Activated CD4-positive, alpha-beta T cell treated with anti-CD3 and anti-CD28 coated beads, Interleukin-2, amount 50 U/mL, for 24 hours (primary cell): Measurements from ENCODE around the gene CAPN10.

Source experiments
- DNase-seq, 2 donors: peaks; one replicate each; pipeline ENCODE4 v3.0.0-alpha.2; 2020; ENCODE audit warnings: low read depth in 1 of 2, low spot score in 1 of 2

CAPN10 gene

DNA sequence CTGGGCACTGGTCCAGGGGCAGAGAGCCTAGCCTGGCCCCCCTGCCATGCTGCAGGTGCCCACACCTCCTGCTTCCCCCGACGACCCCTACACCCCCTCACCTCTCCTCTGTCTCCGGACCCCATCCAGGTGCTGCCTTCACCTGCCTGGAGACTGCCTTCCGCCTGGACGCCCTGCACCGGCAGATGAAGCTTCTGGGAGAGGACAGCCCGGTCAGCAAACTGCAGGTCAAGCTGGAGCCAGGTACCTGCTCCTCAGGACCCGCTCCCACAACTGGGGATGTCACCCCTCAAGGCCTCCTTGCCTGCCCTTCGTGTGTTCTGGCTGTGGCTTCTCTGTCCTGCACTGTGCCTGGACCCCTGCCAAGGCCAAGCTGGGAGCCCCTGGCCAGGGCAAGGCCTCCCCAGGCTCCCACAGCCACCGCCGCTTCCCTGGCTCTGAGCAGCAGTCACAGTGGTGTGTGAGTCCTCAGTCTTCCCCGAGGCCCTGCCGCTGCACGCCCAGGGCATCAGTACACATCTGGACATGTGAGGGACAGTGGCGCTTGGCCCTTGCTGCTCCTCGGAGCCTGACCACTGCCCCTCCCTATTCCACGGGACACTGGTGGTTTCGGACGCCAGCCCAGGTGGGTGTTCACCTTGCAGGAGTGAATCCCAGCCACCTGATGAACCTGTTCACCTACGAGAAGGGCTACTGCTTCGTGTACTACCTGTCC is 12.0 kb upstream of the CAPN10 start:
- DNase-seq, result no peak

DNA sequence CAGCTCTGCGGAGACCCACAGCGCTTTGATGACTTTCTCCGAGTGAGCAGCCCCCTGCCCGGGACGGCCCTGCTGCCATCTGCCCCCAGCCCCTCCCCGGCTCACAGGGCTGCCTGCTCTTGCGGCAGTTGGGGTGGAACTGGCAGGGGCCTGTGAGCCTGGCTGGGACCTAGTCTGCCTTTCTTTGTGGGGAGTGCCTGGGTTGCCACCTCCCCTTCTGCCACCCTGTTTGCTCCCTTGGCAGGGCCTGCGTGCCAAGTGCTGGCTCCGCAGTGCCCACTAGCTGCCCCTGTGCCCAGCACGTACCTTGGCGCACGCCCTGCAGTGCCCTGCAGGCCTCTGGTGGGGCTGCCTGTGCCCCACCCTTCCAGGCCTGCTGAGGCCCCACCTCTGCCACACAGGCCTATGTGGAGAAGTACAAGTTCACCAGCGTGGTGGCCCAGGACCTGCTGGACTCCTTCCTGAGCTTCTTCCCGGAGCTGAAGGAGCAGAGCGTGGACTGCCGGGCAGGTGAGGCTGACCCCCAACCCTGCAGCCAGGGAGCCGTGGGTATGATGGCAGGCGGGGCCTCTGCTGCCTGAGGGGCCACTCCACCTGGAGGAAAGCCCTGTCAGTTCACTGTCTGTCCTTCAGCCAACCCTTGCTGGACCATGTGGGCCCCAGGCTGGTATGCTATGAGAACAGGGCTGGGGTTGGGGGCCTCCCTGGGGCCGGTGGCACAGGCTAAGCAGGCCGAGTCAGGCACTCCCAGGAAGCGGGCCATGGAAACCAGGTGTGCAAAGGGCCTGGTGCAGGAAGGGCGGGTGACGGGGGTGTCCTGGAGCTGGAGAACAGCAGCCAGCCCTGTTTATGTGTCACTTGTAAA is 11.2 kb upstream of the CAPN10 start:
- DNase-seq, result no peak

DNA sequence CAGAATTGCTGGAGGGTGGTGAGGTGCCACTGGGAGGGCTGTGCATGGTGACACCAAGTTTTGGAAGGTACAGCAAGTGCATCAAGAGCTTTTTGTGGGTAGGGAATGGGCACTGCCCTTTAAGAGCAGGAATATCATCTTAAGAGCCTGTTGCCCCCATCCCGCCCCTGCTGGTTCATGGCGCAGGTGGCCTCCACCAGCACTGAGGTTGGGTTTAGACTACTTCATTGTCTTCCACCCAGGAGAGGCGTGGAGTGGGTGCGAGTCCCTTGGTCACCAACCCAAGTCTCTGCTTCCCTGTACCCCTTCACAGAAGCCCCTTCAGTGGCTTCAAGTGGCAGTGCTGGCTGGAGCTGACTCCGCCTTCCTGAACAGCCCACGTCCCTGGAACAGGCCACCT is 10.5 kb upstream of the CAPN10 start:
- DNase-seq, result no peak

DNA sequence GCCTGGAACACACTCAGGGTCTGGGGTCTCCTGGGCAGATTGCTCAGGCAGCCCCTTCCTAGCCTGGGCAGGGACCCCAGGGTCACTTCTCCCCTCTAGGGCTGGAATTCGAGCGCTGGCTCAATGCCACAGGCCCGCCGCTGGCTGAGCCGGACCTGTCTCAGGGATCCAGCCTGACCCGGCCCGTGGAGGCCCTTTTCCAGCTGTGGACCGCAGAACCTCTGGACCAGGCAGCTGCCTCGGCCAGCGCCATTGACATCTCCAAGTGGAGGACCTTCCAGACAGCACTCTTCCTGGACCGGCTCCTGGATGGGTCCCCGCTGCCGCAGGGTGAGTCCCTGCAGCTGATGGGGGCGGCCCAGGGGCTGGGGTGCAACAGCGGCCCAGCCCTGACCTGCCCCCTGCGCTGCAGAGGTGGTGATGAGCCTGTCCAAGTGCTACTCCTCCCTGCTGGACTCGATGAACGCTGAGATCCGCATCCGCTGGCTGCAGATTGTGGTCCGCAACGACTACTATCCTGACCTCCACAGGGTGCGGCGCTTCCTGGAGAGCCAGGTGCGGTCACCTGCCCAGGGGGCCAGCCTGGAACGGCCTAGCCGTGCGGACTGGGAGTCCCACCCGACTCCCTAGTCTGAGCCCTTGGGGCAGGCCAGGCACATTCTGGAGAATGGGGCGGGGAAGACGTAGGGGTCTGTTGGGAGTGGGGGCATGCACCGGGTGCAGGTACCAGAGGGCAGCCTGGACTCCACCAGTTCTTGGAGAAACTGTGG is 9.9 kb upstream of the CAPN10 start:
- DNase-seq, result no peak

DNA sequence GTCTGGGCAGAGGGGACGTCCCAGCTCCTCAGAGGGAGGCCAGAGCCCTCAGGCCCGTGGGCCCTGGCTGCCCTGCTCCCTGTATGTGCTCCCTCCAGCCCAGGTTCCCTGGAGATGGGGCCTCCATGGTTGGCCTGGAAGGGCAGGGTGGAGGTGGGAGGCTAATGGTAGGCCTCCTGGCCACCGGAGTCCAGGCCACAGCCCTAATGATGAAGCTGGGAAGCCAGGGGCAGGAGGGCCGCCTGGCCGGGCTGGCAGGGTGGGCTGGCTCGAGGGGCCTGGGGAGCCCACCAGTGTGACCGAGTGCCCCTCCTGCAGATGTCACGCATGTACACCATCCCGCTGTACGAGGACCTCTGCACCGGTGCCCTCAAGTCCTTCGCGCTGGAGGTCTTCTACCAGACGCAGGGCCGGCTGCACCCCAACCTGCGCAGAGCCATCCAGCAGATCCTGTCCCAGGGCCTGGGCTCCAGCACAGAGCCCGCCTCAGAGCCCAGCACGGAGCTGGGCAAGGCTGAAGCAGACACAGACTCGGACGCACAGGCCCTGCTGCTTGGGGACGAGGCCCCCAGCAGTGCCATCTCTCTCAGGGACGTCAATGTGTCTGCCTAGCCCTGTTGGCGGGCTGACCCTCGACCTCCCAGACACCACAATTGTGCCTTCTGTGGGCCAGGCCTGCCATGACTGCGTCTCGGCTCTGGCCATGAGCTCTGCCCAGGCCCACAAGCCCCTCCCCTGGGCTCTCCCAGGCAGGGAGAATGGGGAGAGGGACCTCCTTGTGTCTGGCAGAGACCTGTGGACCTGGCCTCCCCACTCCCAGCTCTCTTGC is 9.0 kb upstream of the CAPN10 start:
- no peak for DNase-seq

DNA sequence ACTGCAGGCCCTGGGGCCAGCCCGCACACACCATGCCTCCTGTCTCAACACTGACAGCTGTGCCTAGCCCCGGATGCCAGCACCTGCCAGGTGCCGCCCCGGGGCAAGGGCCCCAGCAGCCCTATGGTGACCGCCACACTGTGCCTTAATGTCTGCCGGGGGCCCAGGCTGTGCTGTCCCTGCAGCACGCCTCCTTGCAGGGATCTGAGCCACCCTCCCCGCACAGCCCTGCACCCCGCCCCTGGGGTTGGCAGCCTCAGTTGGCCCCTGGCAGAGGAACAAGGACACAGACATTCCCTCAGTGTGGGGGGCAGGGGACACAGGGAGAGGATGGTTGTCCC is 8.5 kb upstream of the CAPN10 start:
- DNase-seq, result no peak

DNA sequence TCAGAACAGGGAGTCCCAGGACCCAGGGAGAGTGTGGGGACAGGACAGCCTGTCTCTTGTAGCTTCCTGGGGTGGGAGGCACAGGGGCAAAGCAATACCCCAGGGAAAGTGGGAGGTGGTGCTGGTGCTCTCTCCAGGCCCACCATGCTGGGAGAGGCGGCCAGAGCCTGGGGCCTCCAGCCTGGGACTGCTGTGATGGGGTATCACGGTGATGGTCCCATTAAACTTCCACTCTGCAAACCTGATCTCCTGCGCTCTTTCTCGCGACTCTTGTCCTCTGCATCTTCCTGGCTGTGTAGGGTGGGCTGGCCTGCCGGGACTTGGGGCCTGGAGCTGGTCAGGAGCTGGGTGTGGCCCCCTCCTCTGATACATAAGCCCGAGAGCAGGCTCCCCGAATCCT is 8.0 kb upstream of the CAPN10 start:
- DNase-seq, result no peak

DNA sequence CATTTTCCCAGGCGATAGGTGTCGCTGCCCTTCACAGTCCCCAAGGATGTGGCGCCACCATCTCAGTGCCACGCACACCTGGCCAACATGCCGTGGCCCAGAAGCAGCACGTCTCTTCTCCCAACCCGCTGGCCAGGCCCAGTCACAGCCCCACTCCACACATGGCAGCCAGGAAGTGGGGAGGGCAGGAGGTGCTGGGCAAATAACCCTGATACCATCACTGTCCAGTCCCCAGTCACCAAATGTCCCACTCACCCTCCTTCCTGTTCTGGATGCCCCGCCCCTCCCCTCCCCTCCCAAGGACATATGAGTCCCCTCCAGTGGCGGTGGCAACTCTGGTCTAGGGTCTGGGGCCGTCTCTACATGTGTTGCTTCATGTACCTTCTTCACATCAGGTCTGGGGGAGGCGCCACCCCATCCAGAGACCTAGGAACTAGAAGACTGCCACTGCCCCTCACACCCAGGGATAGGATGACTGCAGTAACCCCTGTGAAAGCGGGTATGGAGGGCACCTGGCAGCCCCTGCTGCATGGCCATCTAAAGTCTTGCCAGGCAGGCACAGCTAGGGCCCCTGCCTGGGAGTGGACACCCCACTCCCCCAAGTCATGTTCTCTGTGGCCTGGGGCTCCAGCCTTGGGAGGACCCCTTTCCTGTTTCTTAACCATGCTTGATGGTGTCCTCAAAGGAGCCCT is 7.3 kb upstream of the CAPN10 start:
- DNase-seq, result no peak

DNA sequence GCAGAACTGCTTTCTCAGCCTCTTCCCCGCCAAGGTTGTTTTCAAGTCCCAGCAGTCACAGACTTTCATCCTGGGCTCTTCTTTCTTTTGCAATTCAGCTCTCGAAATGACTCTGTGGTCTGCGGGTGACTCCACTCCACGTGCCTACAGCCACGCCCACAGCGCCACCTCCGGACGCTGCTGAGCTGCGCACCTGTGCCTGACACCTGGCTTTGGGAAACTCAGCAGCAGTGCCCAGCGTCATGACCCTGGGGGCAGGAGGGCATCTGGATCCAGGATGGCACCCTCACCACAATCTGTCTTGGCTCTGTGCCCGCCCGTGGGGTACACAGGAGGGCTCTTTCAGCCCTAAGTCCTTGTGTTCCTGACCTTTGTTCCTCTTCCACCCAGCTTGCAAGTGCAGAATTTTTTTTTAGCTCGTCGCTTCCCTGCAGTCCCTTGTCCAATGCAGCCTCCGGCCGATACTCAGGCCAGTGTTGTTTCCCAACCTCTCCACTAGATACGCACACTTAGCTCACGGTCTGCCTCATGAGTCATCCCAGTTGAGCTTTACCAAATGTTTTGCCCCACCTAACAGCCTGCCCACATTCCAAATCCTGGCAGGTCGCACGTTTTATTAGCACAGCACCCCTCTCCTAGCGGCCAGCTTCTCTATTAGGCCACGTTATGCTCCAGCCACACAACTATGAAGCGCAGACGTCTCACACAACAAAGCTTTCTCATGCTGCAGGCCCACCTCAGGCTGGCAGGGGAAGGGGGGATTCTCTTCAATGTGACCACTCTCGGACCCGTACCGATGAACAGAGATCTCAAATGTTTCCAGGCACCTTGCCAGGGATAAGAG is 6.5 kb upstream of the CAPN10 start:
- DNase-seq, result peak; percentile 43 to 61

DNA sequence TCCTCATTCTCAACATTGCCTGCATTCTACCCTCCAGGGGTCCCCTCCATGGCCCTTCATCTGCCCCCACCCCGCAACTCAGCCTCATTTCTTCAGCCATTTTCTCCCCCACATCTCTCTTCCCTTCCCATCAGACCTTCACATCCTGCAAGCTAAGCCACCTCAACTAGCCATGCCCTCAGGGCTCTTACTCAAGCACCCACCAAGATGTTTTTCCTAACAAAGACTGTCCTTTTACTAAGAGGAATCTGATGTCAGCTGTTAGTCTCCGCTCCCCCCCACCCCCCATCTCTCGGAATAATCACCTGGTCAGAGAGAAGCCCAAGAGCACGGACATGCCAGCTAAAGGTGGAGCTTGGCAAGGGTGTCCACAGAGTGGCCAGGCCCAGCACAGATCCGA is 4.7 kb upstream of the CAPN10 start:
- no peak for DNase-seq

DNA sequence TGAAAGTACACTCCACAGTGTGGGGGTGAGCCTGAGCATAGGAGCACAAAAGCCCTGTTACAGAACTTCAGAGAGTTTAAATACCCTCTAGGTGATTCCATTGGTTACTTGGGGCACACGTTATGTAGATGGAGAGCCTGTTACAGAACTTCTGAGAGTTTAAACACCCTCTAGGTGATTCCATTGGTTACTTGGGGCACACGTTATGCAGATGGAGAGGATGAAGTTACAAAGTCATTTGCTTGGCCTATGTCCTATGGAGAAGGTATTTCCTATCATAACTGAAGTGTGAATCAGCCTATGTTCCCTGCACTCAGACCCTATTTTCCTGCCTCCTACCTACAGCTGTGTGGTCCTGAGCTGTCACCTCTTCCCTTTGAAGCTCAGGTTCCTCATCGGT is 3.8 kb upstream of the CAPN10 start:
- DNase-seq, result no peak

DNA sequence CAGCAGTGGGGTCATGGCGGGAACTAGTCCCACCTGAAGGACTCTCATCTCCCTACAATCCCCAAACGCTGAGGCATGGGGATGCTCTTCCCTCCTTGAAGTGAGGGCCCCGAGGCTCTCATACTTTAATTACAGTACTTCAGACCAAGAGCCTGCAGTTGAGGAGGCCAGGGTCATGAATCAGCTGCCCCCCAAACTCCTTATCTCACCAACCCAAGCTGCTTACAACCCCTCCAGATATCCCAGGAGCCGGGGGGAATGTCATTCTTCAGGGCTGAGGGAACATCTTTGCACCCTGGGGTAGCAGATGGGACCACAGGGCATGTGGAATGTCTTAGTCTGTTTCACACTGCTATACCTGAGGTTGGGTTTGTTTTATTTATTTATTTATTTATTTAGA is 2.8 kb upstream of the CAPN10 start:
- DNase-seq, result no peak

DNA sequence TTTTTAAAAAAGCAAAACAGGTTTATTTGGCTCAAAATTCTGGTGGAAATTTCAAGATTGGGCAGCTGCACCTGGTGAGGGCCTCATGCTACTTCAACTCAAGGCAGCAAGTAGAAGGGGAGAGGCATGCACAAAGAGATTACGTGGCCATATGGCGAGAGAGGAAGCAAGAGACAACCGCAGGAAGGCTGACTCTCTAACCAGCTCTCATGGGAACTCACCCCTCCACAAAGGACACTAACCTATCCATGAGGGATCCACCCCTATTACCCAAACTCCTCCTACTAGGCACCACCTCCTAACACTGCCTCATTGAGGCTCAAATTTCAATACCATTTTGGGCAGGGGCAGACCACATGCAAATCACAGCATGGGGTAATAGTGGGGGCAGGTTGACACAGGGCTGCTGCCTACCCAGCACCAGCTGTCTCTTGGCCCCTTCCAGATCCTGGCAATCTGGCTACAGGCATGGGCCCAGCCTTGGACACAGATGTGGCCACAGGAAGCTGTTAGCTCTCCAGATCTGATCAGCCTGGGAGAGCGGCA is 2.0 kb upstream of the CAPN10 start:
- no peak for DNase-seq

DNA sequence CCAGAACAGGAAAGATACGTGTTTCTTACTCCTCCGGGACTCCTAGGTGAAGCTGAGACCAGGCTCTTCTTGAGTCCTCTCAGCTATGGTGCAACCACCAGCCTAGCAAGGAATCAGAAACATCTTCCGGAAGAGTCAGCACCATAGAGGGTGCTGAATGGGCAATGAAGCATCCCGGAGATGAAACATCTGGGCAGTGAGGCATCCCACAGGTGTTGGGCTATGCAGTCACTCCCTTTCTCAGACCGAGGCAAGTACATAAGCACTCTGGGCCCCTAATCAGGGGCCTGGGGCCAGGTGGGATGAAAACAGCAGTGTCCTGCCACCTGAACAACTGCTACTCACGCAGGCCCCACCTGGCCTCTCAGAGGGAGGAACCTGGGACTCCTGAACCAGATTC is 1.4 kb upstream of the CAPN10 start:
- no peak for DNase-seq

DNA sequence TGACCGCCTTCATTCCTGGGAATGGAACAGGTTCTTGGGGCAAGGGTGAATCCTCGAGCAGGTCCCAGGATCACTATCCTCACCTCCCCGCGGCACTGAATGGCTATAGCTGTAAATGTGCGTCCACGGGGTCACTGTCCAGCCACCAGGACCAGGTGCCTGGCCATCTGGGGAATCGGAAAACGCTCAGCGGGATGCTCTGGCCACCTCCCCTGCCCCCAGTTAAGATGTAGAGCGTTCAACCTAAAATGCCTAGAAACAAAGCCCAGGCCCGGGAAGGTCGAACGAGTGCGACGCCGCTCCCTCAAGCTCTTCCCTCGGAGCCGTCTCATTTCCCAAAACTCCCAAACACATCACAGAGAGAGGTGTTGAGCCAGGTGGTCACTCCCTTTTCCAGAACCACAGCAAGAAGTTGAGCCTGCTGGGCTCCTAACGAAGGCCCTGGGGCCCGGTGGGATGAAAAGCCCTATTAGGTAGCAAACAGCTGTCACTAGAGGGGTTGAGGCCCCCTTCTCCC is 795 bp upstream of the CAPN10 start:
- DNase-seq, result no peak

DNA sequence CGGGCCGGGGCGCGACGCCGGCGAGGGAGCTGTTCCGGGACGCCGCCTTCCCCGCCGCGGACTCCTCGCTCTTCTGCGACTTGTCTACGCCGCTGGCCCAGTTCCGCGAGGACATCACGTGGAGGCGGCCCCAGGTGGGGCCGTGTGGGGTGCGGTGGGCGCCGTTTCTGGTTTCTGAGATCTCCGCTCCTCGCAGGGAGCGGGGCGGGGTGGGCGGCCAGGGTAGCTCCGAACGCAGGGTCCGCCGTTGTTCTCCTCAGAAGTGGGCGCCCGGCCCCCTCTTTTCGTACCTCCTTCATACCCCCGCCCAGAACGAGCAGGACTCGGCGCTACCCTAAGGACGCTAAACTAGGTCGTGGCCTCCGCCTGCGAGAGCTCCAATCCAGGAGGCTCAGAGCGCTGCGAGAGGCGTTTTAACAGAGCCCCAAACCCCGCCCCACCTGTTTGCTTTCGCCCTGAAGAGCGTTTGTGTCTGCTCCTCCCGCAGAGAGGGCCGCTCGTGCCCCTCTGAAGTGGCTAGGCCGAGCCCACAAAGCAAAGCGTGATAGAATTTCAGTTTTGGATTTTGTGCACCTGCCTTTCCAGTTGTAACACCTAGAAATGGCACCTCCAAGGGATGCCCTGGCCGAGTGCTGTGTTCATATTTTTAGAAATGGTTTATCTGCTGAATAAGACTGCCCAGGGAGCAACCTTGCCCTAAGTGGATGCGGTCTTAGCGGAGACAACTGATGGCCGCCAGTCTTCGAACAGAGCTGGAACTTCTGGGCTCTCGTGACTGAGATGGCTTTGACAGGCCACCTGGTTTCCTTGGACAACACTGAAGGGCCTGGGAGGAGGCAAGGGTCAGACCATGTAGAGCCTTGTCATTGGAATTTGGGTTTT is 626 bp downstream of the CAPN10 start:
- peak in 1 of 2 donors; percentile 30 for DNase-seq

DNA sequence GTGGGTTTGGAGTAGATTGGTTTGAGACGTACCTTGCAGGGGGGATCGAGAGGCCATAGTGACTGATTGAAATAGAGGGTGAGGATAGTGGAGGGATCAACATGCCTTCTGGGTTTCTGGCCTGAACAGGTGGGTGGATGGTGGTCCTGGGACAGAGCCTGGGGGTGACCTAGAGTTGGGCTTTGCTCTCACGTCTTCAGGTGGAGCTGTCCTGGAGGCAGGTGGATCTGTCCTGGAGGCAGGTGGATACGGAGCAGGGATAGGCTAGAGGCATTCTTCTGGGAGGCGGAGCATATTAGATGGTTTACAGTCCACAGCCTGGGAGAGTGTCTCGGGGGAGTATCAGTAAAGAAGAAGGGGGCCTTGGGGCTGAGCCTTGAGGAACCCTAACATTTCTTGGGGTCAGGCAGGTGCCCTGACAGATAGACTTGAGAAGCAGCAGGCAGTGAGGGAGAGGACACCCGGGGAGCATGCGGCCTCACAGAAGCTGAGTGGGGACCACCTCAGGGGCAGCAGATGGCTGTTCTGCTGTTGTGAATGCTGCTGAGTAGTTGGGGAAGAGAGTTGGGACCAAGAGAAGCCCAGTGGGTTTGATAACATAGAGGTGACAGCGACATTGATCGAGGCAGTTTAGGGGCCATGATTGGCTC is 1.6 kb downstream of the CAPN10 start:
- DNase-seq, result no peak

DNA sequence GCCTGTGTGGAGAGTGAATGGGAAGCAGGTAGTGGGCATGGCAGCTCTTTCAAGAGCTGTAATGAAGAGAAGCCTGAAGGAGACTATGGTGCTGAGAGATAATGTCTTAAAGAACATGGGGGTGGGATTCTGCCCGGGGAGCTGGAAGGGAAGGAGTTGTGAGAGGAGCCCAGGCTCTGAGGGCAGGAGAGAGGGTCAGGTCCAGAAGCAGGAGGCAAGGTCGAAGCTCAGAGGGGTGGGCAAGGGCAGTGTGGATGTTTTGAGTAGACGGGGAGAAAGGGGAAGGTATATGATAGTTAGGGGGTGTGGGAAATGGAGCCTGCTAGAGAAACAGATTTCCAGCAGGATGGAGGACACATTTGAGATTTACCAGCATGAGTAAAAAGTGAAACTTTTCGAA is 2.1 kb downstream of the CAPN10 start:
- no peak for DNase-seq
